HG03066 (cell line): Measurements from ENCODE around the gene CTNND2.

ENCODE experiments used
- ATAC-seq: cut with Tn5 transposase; IDR thresholded peaks from one replicate; pipeline ENCODE4 v1.9.1; 2021; ENCODE audit warnings: low read depth; ENCODE audit not compliant: unreplicated experiment

CTNND2 gene

GRCh38 chr5:11224436-11225187 lies 679.6 kb downstream of the CTNND2 start:
- ATAC-seq, result no peak

GRCh38 chr5:11222169-11222568 lies 682.1 kb downstream of the CTNND2 start:
- no peak for ATAC-seq

DNA sequence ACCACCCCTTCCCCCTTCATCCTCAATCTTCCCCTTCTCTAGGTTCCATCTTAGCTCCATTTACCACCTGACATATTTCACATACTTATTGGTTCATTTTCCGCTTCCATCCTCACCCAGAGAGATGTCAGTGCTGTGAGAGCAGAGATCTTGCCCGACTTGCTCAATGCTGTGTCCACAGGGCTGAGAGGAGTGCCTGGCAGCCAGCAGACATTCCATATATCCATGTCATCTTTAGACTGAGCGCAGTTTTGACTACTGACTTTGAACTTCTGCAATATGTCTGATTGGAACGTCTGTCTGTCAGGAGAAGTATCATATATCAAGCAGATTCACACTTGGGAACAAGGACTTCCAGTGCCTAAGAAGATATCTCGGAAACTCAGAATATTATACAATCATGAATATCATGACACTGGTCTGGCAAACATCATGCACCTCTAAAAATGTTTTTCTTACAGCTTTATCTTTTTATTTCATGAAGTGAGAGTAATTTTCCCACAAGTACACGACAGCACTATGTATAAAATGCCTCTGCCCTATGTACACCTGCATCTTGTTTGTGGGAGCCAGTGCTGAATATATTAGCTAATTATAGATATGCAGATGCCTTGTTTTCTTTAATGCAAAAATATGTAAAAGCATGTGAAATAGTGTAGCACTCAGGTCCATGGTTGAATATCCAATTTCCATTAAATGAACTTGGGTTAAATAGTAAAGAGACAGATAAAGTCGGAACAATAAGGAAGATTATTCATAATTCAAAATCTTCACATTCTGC lies 689.2 kb downstream of the CTNND2 start:
- ATAC-seq, result no peak

GRCh38 chr5:11212706-11213105 lies 691.5 kb downstream of the CTNND2 start:
- no peak for ATAC-seq

GRCh38 chr5:11197726-11198125 lies 706.5 kb downstream of the CTNND2 start:
- no peak for ATAC-seq

- no peak for ATAC-seq
Measured at GRCh38 chr5:11191673-11192072, 712.6 kb downstream of the CTNND2 start.

DNA sequence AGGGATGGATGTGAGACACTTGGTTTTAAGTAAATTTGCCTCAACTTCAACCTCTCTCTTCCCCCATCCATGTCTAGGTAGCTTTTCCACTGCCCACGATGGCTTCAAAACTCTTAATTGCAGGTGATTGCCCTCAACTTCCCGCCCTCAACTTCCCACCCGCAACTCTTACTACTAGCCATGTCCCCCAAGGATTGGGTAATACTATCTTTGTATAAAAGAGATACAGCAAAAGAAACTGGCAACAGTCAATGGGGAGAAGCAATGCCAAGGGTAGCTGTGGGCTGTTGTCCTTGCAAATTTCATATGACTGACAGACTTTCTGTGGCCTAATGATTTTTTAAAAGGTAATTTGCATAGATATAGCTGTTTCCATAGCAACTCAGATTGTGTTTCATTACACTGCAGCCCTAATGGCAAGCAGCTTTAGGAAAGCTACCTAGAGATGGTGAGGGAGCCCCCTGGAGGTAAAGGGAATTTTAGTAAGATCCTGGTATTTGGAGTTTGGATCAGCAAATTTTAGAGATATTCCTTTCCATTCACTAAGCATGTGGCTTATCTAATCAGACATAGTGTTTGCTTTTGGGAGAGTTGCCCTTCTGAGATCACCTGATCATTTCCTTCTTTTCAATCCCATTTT lies 721.7 kb downstream of the CTNND2 start:
- no peak for ATAC-seq

DNA sequence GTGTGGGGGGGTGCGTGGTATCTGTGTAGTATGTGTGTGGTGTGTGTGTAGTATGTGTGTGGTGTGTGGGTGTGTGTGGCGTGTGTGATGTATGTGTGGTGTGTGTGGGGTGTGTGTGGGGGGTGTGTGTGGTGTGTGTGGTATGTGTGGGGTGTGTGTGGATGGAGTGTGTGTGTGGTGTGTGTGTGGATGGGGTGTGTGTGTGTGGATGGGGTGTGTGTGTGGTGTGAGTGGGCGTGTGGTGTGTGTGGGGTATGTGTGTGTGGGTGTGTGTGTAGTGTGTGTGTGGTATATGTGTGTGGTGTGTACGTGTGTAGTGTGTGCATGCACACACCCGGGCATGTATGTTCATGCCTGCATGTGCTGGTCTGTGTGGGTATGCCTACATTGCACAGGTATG lies 722.3 kb downstream of the CTNND2 start:
- no peak for ATAC-seq

DNA sequence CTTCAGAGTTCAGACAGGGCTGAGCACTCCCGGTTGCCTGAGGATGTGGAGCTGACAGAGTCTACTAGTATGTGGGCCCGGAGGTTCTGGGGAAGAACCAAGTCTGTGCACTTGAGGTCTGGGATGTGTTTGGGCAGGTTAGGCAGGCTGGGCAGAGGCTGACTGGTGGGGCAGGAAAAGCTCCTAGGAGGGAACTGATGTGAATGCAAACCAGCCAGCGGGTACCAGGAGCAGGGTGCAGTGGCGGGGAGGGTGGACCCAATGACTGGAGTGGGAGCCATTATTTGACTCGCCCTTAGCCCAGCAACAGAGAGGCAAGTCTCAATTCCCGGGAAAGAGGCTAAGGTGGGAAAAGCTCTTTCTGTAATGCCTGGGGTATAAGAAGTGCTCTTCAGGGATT lies 723.4 kb downstream of the CTNND2 start:
- ATAC-seq, result no peak

DNA sequence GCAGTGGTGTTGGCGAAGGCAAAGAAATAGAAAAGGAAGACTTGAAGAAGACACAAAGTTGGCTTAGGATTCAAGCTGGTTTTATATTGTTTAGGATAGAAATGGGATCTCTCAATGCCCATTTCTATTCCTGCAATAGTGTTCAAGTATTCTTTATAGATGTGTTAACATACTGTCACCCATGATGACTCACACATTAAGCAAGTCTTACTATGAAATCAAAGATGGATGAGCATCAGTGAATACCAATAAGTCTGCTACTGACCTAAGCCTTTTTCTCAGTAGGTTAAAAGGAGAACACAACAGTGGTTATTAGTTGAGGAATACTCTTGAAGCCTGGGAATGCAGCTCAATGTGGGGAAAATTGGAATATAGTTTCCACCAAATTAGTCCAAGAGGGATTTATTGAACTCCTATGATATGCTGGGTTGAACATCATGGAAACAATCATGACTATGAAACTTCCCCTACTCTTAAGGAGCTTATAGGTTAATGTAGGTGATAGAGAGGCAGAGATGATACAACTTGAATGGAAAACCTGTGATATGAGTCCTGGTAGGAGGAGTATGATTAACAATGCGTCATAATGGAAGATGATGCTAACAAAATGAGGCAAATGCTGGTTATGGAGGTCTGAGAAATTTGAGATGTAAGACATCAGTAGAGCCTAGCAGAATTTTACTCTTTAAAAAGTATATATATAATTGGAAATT lies 726.1 kb downstream of the CTNND2 start:
- no peak for ATAC-seq

DNA sequence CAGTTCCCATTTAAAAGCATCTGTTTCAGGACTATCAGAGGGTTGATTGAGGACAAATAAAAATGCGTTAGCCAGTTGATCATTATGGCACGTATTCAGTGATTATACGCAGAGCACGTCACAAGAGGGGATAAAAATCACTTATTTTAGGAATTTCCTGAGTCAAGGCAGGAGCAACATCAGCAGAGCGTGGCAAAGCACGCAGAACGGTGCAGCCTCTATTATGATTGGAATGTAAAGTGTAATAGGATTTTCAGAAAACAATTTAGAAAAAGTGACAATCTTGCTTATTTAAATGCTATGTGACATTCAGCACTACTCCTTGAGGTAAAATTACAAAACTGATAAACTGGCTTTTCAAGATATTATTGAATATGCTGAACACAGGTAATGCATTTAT lies 729.7 kb downstream of the CTNND2 start:
- ATAC-seq, result no peak

DNA sequence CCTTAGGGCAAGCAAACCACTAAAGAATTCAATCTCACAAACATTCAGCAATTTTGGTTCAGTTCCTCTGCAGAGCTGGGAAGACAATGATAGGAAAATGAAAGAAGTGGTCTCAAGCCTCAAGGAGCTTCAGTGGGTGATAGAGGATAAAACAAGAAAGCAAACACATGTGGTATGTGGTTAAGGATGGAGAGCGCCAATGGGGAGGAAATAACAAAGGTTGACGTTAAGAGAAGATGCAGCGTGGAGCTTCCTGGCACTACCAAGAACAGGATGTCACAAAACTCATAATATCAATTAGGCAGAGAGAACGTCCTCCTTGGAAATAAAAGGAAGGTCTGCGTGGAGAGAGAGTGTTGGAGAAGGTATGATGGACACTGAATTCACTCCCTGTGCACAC lies 731.8 kb downstream of the CTNND2 start:
- no peak for ATAC-seq

- ATAC-seq, result no peak
Measured at GRCh38 chr5:11171236-11171635, 733.0 kb downstream of the CTNND2 start.

- ATAC-seq, result no peak
Measured at GRCh38 chr5:11166923-11167322, 737.3 kb downstream of the CTNND2 start.

DNA sequence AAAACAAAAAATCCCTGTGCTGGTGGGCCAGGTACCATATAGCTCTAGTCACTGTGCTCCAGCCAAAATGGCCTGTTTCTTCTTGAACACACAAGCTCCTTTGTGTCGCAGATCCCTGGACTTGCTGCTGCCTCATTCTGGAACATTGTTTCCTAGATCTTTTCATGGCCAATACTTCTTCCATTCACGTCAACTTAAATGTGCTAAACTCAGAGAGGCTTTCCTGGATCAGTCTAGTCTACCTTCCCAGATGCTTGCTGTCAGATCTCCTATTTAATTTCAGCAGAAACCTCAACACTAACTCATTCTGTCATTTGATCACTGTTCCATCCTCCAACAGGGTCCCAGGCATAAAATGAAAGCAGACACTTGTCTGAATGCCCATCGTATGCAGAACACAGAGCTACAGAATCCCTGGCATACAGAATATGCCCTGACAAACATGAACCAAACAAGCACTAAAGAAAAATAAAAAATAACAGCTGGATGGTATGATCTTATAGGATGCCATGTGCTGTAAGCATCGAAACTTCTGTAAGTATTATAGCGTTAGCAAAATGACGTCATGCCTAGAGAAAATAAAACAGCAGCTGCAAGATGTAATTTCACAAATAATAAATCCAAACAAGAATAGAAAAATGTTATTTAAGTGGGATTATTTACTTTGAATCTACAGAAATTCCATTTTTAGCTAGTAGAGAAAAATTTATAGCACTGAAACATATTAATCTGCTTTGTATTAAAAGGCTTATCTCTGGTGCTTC lies 739.5 kb downstream of the CTNND2 start:
- ATAC-seq, result no peak

DNA sequence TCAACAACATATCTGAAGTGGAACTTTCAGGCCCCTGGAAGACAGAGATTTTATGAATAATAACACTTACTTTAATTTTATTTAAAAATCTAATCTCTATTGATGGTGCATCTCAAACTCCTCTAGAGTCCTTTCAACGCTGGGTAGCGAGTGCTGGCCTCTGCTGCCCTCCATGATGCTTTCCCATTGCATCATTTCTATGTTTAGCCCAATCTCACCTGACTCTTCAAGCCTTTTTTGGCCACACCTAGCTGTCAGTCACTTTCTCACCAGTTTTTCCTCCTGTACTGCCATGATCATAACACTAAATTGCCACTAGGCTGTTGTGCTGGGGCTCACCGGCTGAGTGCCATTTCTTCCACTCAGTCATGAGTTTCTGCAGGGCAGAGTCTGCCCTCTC lies 747.1 kb downstream of the CTNND2 start:
- no peak for ATAC-seq

- no peak for ATAC-seq
Measured at GRCh38 chr5:11153670-11154382, 750.4 kb downstream of the CTNND2 start.

DNA sequence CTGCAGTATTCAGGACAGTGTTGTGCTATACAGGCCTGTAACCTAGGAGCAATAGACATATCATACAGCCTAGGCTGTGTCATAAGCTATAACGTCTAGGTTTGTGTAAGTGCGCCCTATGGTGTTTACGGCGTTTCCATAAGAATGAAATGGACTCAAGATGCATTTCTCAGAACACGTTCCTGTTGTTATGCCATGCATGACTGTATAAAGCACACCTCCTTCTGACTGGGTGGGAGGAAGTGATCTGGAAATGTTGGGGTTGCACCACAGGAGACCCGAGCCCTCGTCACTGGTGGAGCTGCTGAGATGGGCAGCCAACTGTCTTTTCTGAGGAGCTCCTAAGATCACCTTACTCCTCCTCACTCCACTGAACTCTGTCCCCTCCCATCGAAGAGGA lies 751.9 kb downstream of the CTNND2 start:
- ATAC-seq, result no peak

DNA sequence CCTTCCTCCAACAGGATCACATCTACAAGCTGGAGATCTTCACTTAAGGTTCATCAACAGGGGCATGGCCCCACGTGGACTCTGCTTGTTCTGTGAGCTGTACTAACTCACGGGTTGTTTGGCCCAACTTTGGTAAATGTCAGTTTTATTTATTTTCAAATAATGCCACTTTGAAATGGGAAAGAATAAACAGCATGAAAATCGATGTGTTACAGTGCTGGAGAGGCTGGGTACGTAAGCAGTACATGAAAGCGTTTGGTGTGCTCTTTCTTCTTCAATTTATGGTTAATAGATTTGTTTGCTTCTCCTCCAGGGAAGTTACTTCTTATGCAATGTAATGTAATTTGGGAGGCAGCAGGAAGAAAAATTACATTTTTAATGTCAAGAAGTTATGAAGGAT lies 753.3 kb downstream of the CTNND2 start:
- no peak for ATAC-seq
